ENCODE measurements around the gene SIAE. TPM values are rescaled to one million over a fixed set of nuclear protein-coding genes. Genes with fewer than 3 reads are reported as not detected.

The SIAE gene
- total RNA-seq, 1 donor from 2014 or later: 4.8 TPM

DNA sequence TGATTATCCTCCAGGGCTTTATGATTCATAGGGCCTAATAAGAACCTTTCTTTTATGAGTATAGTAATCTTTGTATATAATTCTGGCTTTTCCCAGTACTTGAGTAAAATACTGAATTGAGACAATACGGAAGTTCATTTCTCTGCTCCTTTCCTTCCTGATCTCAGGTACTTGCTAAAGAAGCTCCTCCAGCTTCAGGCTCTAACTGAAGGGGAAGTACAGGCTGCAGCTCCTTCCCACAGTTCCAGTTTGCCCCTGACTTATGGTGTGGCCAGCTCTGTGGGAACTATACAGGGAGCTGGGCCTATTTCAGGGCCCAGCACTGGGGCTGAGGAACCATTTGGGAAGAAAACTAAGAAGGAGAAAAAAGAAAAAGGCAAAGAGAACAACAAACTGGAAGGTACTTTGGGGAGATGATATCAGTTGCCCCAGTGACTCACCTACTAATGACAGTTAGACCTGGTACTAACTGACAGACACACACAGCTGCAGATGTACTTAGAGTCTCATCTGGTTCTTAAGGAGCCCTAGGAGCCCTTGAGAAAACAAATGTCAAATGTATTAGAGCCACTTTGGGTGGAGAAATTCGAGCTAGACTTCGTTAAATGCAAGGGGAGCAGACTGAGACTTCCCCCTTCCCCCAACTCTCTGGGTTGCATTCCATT is 47.9 kb downstream of the SIAE start:
- intact Hi-C loops (cut with DNase I): no loop called here
- peaks cover 37 to 38% of the 10 kb centered on the region in 2 donors for H3K36me3 ChIP-seq
- H3K4me3 ChIP-seq: no peak overlapping the region
- no peak overlapping the region for H3K27ac ChIP-seq
- H3K27me3 ChIP-seq: no peaks in the 10 kb centered on the region
- TF ChIP-seq, protein P1, sequence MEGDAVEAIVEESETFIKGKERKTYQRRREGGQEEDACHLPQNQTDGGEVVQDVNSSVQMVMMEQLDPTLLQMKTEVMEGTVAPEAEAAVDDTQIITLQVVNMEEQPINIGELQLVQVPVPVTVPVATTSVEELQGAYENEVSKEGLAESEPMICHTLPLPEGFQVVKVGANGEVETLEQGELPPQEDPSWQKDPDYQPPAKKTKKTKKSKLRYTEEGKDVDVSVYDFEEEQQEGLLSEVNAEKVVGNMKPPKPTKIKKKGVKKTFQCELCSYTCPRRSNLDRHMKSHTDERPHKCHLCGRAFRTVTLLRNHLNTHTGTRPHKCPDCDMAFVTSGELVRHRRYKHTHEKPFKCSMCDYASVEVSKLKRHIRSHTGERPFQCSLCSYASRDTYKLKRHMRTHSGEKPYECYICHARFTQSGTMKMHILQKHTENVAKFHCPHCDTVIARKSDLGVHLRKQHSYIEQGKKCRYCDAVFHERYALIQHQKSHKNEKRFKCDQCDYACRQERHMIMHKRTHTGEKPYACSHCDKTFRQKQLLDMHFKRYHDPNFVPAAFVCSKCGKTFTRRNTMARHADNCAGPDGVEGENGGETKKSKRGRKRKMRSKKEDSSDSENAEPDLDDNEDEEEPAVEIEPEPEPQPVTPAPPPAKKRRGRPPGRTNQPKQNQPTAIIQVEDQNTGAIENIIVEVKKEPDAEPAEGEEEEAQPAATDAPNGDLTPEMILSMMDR (IDR thresholded peaks at IDR 0.05): no peak
- no peak for DNase-seq (ENCODE audit: low spot score in 2 of 2)
- H3K9me3 ChIP-seq: no peaks in the 10 kb centered on the region
- peaks cover 0 to 3% of the 10 kb centered on the region in 2 donors for H3K4me1 ChIP-seq

DNA sequence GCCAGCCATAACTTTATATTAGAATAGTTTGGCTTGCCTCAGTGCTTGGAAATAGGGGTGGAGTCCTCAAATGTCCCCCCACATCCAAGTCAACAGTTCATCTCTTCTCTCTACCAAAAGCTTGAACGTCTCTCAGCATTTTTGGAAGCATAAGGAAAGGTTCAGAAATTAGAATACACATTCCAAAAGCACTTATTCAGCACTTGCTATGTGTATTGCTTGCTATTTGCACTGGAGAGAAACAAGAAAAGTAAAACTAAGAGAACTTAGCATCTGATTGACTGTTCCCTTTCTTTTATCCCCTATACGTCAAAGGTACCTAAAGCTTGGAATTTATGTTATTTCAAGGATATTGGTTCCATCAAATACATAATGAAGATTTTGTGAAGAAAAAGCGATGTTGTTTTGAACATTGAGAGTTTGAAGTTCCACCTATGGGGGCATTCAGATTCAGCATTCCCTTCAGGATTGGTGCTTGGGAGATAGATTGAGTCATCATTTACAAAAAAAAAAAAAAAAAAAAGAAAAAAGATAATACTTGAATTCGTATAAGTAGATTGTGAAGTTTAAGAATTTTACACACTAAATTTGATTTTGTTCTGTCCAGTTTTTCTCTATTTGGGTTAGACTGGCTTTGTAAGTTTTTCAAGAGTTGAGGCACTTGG is 49.5 kb downstream of the SIAE start:
- no peaks in the 10 kb centered on the region for H3K27me3 ChIP-seq
- peaks cover 31 to 32% of the 10 kb centered on the region in 2 donors for H3K36me3 ChIP-seq
- no peak for DNase-seq (ENCODE audit: low spot score in 2 of 2)
- TF ChIP-seq, protein P1 (IDR thresholded peaks at IDR 0.05): no peak
- peak overlapping the region in 1 of 2 donors; percentile 98 for H3K27ac ChIP-seq
- H3K9me3 ChIP-seq: no peaks in the 10 kb centered on the region
- peak overlapping the region; percentile 82 to 94 for H3K4me3 ChIP-seq
- H3K4me1 ChIP-seq: peaks cover 0 to 3% of the 10 kb centered on the region in 2 donors
- intact Hi-C loops (cut with DNase I): loop anchor here (2.0 to 5.0 kb wide), 3 partner anchors 49 to 488 kb away; partner anchors contain the start of genes CCDC15, SIAE, SPA17 and TMEM218

DNA sequence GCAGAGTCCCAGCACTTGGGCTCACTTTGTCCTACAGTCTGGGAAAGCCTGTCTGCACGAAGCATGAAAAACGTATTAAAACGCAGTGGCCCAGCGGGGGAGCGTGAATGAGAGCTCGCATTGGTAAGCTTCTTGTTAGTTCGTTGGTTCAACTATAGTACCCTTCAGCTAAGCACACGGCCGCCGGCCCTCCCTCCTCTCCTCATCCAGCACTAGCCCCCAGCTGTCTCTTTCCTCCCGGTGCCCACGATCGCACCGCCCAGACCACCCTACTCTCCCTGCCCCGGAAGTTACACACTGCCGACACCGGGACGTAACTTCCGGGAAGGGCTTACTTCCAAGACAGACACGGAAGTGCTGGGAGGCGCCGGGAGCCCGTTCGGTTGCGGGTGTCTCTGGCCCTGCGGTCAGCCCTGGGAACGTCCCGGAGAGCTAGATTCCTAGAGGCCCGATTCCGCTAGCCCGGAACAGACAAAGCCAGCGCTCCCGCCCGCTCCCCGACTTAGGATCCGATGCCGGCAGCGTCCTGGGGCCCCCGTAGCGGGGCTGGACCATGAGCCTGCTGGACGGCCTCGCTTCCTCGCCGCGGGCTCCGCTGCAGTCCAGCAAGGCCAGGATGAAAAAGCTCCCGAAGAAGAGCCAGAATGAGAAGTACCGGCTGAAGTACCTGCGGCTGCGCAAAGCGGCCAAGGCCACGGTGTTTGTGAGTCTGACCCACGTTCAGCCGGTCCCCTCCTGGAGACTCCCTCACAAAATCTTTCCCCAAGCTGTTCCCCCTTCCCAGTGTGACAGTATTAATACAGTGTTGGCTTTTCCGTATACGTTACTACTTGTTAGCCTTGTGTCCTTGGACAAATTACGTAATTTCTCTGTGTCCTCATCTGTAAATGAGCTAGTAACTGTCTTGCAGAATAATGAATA is 50.7 kb downstream of the SIAE start, which contains the start of gene TBRG1:
TBRG1 (plus strand) TSS at position 334 of the 921 bp plus-strand sequence; CDS start at position 554, 220 bp downstream.
- Histone ChIP-seq H3K27me3 (no peaks in the 10 kb centered on the region), H3K36me3 (peaks cover 26 to 31% of the 10 kb centered on the region in 2 donors), H3K4me1 (peaks cover 0 to 3% of the 10 kb centered on the region in 2 donors), H3K27ac (peak within 1 kb of the TSS; percentile 92 to 98), H3K4me3 (peak within 1 kb of the TSS; percentile 82 to 94), H3K9me3 (no peaks in the 10 kb centered on the region)
- intact Hi-C loops (cut with DNase I): loop anchor here (2.0 to 5.0 kb wide), 3 partner anchors 50 to 490 kb away; partner anchors contain the start of genes CCDC15, SIAE, SPA17 and TMEM218
- TF ChIP-seq, protein P1 (IDR thresholded peaks at IDR 0.05): no peak
- DNase-seq (ENCODE audit: low spot score in 2 of 2): peak; percentile 41 to 95

DNA sequence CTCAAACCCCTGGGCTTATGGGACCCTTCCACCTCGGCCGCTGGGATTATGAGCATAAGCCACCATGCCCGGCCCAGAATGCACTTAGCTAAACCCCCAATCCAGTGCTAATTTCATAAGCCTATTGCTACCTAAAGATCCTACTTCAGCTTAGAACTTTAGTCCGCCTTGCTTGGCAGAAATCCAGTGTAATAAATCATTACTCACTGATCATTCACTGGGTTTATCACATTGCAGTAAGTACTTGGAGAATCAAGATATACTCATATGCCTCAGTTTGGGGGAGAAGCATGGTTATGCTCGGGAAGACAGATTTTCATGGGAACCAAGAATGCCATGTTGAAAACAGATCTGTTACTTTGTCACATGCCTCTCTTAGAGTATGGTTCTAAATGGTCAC is 54.7 kb downstream of the SIAE start:
- no peaks in the 10 kb centered on the region for H3K4me1 ChIP-seq
- intact Hi-C loops (cut with DNase I): no loop called here
- no peaks in the 10 kb centered on the region for H3K27me3 ChIP-seq
- no peak overlapping the region for H3K4me3 ChIP-seq
- H3K27ac ChIP-seq: no peak overlapping the region
- DNase-seq (ENCODE audit: low spot score in 2 of 2): no peak
- H3K9me3 ChIP-seq: no peaks in the 10 kb centered on the region
- H3K36me3 ChIP-seq: no peaks in the 10 kb centered on the region
- TF ChIP-seq, protein P1 (IDR thresholded peaks at IDR 0.05): no peak

DNA sequence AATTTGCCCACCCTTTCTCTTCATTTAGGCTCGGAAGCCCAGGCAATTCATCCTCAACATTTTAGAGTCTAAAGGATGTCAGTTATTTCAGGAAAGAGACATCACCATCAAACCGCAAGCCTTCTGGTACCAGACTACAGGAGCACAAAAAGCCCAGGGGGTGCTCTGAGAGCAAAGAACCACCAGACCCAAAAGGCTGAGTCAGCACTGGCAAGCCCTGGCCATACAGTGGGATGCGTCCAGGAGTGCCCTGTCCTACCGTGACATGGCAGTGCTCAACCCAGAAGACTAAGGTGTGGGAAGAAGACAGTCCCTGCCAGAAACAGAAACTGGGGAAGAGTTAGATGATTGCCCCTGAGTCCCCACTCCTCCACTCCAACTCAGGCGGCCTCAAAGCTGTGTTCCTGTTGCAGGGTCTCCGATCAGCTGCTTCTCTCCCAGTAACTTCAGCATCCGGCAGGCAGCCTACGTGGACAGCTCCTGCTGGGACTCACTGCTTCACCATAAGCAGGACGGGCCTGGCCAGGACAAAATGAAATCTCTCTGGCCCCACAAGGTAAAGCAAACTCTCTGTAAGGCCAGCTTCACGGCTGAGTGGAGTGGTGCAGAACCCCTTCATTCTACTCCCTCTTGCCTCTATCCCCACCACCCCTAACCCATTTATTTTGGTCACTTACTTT is 60.8 kb downstream of the SIAE start:
- no peak for DNase-seq (ENCODE audit: low spot score in 2 of 2)
- Histone ChIP-seq H3K27ac (no peak overlapping the region), H3K4me3 (no peak overlapping the region), H3K36me3 (no peaks in the 10 kb centered on the region), H3K4me1 (no peaks in the 10 kb centered on the region), H3K27me3 (no peaks in the 10 kb centered on the region), H3K9me3 (no peaks in the 10 kb centered on the region)
- intact Hi-C loops (cut with DNase I): no loop called here
- TF ChIP-seq, protein P1 (IDR thresholded peaks at IDR 0.05): no peak

Measured in ascending aorta (tissue), 2 donors.